MV-4-11 (cell line): ENCODE data around the gene WFDC1.

Experiments
- DNase-seq: peaks from one replicate; lab custom pipeline; 2025; lab: John Stamatoyannopoulos, UW

WFDC1 gene

DNA sequence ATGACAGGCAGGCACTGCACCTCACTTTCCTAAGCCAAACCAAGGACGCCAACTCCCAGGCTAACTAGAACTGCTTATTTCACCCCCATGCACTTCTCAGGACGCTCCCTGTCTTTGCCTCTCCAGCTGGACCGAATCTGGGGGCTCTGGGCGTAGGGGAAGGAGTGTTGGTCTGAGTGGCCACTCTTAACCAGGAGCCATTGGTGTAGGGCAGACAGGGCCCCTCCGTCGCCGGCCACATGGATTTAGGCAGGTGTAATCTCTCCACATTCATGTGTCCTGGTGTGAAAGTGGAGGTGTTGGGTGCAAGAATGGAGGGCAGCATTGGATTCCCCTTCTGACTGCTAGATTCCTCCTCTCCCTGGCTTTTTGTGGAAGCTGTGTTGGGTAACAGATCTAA is 83.4 kb downstream of the WFDC1 start:
- no peak for DNase-seq

- DNase-seq, result no peak
Measured at GRCh38 chr16:84378567-84378966, 83.9 kb downstream of the WFDC1 start.

DNA sequence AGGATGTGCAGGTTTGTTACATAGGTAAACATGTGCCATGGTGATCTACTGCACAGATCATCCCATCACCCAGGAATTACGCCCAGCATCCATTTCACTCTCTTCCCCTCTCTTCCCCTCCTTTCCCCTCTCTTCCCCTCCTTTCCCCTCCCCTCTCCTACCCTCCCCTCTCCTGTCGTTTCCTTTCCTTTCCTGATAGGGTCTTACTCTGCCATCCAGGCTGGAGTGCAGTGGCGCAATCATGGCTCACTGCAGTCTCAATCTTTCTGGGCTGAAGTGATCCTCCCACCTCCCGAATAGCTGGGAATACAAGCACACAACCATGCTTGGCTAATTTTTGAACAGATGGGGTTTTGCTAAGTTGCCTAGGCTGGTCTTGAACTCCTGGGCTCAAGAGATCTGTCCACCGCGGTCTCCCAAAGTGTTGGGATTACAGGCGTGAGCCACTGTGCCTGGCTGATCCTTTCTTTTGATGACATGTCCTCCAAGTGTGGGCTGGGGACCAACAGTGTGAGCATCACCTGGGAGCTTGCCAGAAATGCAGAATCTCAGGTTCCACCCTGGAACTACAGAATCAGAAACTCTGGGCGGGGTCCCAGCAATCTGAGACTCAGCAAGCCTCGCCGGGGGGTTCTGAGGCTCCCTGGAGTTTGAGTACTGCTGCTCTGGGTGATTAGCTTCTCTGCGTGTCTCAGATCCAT is 84.5 kb downstream of the WFDC1 start:
- DNase-seq, result no peak
